Measurements from ENCODE around the gene ACP7.
"Not testable (repeated sequence)": the region's sequence is repeated elsewhere in the genome, so short reads cannot be mapped to it uniquely, and the experiment has no call there.

Gene ACP7

DNA sequence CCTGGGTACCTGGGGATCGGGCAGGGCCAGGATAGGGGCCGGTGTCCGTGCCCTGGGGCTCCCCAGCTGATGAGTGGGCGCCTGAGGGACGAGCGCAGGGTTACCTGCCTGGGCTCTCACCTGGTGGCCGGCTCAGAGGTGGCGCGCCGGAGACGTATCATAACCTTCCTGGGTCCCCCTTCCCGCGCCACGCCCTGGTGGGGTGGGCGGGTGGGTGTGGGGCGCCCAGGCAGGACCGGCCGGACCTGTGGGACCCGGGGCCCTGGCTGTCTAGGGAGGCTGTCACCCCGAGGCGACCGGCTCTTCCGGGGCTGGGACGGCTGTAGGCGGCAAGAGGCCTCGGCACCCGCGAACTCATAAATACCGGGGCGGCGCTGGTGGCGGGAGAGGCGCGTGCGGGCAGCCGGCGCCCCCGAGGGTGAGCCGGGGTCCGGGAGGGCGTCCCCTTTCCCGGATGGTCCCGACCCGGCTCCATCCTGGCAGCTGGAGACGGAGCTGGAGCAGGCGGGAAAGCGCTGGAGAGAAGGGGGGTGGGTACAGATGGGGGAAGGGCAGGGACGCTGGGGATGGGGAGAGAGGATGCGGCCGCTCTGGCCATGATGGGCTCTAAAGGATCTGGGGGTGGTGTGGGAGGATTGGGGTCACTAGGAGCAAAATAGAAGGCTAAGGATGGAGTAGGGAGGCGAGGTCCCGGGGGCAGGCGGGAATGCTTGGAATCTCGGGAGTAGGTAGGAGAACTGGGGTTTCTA lies at the start of gene ACP7:
TSS of gene ACP7 (plus strand) at position 386 of the 749 bp plus-strand sequence. CDS start 902 bp downstream, outside the sequence.
- DNase-seq: peak; percentile 11

GRCh38 chr19:39036581-39036980 lies 47.6 kb upstream of the ACP7 start:
- DNase-seq: no peak

GRCh38 chr19:39037194-39037593 lies 47.0 kb upstream of the ACP7 start:
- DNase-seq: no peak

DNA sequence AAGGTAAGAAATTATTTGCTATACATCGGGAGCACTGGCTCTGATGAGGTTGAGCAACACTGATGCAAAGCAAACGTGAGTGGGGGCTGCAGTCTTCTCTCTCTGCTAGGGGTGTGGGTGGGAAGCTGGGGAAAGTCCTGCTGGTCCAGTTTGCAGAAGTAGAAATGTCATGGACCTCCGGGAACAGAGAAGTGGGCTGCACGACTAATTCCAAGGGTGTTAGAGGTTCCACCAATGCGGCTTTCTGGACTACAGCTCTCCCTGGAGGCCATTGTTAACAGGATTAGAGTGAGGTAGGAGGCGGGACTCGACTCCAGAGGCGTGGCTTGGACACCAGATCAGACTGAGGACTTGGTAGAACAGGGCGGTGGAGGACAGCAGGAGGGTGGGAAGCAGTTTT lies 46.1 kb upstream of the ACP7 start:
- DNase-seq: no peak

DNA sequence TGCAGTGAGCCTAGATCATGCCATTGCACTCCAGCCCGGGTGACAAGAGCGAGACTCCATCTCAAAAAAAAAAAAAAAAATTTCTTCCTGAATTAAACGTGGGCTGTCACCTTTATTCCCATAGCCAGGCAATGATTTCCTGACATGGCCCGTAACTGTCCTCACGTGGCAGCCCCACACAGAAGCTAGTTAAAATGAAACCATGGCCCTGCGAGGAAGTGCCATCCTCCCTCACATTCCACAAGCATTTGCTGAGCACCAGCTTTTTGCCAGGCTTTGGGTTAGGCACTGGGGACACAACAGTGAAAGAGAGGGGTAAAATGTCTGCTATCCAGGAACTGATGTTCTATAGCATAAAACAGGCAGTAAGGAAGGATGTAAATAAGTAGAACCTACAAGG lies 38.7 kb upstream of the ACP7 start:
- DNase-seq: no peak

GRCh38 chr19:39046037-39046821 lies 37.9 kb upstream of the ACP7 start:
- no peak for DNase-seq

- no peak for DNase-seq
Observed at GRCh38 chr19:39047073-39047472, 37.1 kb upstream of the ACP7 start.

GRCh38 chr19:39052243-39052746 lies 31.9 kb upstream of the ACP7 start:
- DNase-seq: peak; percentile 65

DNA sequence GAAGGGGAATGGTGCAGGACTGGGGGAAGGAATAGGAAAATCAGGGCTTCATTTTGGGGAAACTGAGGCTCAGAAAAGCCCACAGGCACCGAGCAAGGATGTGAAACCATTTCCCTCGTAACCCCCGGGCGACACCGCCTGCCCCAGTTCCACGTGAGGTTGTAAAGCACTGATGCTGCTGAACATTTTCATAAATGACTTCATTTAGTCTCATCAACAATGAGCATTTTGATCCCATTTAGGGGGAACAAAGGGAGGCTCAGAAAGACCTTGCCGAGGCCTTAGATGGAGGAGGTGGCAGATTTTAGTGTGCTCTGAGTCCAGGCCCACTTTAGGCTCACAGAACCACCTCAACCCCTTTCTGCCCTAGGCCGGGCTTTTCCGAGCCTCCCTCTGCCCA lies 31.3 kb upstream of the ACP7 start:
- no peak for DNase-seq

DNA sequence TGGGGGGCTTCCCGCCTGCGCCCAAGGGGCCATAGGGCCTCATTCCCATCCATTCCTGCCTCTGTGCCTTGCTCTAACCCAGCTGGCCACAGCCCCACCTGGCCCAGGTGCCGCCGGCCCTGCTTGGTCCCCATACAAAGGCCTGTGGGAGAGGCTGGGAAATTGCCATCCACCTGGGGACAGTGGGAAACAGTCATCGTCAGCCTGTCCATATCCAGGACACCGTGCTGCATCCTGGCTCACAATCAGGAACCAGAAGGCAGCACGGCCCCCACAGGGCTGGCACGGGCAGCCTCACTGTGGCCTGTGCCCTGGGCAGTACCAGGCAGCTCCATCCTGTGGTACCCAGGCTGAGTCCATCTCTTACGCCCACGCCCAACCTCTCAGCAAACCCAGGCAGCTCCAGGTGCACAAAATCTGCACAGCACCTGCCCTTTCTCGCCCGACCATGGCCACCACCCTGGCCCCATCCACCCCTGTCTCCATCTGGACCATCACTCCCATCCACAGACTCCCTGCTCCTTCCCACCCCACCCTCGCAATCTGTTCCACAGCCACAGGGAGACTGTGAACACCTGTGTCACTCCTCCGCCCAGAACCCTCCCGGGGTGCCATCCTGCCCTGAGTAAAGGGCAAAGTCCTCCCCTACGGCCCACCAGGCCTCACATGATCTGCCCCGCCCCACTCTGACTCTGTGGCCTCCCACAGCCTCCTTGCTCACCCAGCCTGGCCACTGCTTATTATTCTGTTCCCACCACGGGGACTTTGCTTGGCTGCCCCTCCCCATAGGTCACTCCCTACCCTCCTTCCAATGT lies 30.7 kb upstream of the ACP7 start:
- no peak for DNase-seq

GRCh38 chr19:39054091-39054470 lies 30.1 kb upstream of the ACP7 start:
- DNase-seq: no peak

DNA sequence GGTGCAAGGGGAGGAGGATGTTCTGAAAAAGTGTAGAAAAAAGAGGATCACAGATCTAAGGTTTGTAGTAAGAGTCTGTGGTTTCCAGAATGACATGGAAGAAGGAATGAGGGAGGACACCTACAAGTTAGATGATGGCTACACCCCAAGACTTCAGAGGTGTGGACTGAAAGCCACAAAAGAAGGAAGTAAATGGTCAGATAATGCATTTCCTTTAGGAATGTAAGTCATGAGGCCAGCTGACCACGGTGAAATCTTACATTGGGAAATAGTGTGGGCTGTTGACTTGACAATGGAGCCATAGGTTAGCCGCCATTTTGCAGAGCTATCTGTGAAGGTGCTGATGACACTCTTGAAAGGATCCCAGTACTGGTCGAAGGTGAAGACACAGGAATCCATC lies 26.6 kb upstream of the ACP7 start:
- no peak for DNase-seq

GRCh38 chr19:39059302-39059701 lies 24.9 kb upstream of the ACP7 start:
- no peak for DNase-seq

DNA sequence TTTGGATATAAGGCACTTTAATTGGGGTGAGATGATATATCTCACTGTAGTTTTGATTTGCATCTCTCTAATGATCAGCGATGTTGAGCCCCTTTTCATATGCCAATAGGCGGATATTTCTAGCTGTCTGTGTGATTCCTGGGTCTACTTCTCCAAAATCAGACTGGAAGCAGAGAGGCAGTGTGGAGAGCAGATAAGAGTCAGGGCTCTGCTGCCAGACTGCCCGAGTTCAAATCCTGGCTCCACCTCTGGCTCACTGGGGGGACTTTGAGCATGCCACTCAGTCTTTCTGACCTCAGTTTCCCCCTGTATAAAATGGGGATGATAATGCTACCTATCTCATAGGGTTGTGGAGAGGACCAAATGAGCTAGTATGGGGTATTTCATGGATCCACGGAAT lies 24.0 kb upstream of the ACP7 start:
- DNase-seq: no peak

DNA sequence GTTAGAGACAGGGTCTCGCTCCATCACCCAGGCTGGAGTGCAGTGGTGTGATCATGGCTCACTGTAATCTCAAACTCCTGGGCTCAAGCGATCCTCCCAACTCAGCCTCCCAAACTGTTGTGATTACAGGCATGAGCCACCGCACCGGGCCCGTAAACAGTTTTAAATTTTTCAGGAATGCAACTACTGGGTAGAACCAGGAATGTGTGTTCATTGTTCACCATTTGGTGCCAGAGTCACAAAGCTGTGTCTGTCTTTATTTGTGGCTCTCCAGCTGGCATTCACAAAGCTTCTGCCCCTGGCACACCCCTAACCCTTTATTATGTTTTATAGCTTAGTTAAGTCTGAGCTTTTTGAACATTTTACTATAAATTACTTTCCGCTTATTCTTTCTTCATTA lies 19.8 kb upstream of the ACP7 start:
- no peak for DNase-seq

DNA sequence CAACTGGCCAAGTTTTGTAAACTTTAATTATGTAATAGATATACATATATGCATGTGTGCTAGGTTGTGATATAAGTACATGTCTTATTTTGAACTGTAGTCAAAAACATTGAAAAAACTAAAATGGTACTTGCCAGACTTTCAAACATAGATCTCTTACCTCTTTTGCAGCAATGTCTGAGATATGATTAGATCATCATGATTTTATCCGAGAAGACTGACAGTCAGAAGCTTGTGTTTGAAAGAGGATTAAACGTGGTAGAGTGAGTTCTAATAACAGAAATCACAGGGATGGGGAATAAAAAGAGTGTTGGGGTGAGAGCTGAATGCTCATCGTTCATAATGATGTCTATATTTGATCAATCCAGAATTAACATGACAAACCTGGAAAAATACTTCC lies 18.2 kb upstream of the ACP7 start:
- no peak for DNase-seq

DNA sequence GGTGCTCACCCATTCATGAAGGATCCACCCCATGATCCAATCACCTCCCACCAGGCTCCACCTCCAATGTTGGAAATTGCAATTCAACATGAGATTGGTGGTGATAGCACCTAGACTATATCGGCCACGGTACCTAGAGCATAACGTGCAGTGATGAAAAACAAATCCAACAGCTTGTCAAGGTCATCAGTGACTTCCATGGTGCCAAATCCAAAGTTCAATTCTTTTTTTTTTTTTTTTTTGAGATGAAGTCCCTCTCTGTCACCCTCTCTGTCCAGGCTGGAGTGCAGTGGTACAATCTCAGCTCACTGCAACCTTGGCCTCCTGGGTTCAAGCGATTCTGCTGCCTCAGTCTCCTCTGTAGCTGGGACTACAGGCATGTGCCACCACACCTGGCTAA lies 17.1 kb upstream of the ACP7 start:
- DNase-seq: no peak

GRCh38 chr19:39068259-39068658 lies 15.9 kb upstream of the ACP7 start:
- not testable (repeated sequence) for DNase-seq

DNA sequence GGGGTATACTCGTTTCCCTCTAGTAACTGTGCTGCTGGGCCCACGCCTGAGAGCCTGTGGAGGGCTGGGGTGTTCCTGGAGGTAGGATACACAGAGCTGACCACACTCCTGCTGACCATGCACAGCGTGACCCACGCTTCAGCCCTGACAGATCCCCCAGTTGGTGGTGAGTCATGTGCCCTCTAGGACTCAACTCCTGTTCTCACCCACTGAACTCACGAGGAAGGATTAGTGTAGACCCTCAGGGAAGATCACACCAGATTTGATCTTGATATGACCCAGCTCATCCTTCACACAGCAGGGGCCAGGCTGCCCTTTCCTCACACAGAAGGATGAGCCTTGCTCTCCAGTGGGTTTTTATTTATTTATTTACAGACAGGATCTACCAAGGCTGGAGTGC lies 13.3 kb upstream of the ACP7 start:
- no peak for DNase-seq

GRCh38 chr19:39074205-39074692 lies 9.9 kb upstream of the ACP7 start:
- no peak for DNase-seq

GRCh38 chr19:39074942-39075341 lies 9.2 kb upstream of the ACP7 start:
- DNase-seq: no peak

DNA sequence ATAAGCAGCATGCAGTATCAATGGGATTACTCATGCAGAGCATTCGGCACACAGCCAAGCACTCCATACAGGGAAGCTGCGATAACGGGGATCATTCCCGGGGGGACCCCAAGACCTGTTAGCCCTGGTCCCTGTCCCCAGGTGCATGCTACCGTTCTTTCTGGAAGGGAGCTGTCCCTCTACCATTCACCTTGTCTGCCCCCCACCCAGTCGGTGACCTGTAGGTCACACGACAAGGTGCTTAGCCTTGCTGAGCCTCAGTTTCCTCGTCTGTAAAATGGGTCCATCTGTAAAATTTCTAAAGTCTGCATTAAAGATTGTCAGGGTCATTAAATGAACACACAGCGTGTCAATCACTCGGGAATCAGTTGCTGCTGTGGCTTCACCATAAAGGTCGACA lies 6.8 kb upstream of the ACP7 start:
- DNase-seq: no peak

Measured in stimulated activated CD4-positive, alpha-beta T cell treated with anti-CD3 and anti-CD28 coated beads, Interleukin-4, amount 100 ng/mL, for 24 hours (primary cell).